ENCODE results near the gene GABPB2. TPM values are rescaled to one million over a fixed set of nuclear protein-coding genes. Genes with fewer than 3 reads are reported as not detected.
A peak's percentile ranks its signal among the peaks of the same experiment; 100 is the strongest.

GABPB2 gene
- total RNA-seq = 10 to 100 TPM; 15.1 to 18.7 (median 18.6) TPM
- long read RNA-seq, donor 1, full-length matches to known transcripts = 2 of 5 reads
- long read RNA-seq, donor 1, partial matches to known transcripts = 0 of 5 reads
- long read RNA-seq, donor 1, other reads (novel, unspliced or antisense) = 3 of 5 reads
- long read RNA-seq, donor 2, full-length matches to known transcripts = 1 of 4 reads
- long read RNA-seq, donor 2, partial matches to known transcripts = 1 of 4 reads
- long read RNA-seq, donor 2, other reads (novel, unspliced or antisense) = 2 of 4 reads

DNA sequence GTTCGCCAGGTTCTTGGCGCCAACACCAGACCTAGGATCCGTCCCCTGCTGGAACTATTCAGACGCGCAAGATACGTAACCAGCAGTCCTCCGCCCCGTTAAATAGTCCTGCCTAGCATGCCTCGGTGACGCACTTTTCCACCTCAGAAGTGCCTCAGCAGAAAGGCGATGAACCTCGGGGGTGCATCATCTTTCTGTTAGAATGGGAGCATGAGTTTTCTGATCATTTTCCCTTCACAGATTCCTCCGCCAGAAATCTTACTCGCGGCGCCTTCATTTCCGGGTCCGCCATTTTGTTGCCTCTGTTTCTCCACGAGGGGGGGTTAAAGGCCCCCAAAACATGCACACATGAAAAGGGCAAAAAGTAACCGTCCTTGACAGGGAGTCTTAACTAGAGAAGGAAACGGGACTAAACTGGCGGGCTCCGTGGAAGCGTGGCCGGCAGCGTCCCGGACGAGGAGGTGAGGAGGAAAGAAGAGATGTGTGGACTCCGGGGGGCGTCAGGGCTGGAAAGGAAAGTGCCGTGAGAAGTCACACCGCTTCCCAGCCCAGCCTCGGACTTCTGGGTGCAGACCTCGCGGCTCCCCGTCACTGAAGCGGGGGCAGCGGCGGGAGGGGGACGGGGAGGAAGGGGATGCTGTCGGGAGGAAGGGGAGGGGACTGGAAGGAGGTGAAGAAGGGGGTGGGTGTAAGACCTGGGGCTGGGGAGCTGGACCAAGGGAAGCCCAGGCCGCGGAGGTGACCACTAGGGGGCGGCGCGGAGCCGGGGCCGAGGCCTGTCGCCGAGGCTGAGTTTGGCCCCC is at the start of gene GABPB2:
Gene GABPB2 (plus strand): TSS at position 288 of the 803 bp plus-strand sequence. CDS start 17,429 bp downstream, outside the sequence.
- H3K4me3 ChIP-seq = peak within 1 kb of the TSS; percentile 68
- TF ChIP-seq, protein P1, sequence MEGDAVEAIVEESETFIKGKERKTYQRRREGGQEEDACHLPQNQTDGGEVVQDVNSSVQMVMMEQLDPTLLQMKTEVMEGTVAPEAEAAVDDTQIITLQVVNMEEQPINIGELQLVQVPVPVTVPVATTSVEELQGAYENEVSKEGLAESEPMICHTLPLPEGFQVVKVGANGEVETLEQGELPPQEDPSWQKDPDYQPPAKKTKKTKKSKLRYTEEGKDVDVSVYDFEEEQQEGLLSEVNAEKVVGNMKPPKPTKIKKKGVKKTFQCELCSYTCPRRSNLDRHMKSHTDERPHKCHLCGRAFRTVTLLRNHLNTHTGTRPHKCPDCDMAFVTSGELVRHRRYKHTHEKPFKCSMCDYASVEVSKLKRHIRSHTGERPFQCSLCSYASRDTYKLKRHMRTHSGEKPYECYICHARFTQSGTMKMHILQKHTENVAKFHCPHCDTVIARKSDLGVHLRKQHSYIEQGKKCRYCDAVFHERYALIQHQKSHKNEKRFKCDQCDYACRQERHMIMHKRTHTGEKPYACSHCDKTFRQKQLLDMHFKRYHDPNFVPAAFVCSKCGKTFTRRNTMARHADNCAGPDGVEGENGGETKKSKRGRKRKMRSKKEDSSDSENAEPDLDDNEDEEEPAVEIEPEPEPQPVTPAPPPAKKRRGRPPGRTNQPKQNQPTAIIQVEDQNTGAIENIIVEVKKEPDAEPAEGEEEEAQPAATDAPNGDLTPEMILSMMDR (IDR thresholded peaks at IDR 0.05) = peak; percentile 95
- H3K36me3 ChIP-seq (ENCODE audit: low read depth) = no peaks in the 10 kb centered on the region
- ATAC-seq (peak; percentile 95), DNase-seq (peak; percentile 91 to 94 (median 92))
- intact Hi-C loops (cut with DNase I, micrococcal nuclease) = no loop called here
- no peaks in the 10 kb centered on the region for H3K9me3 ChIP-seq
- H3K4me1 ChIP-seq (ENCODE audit: low read depth) = no peaks in the 10 kb centered on the region

DNA sequence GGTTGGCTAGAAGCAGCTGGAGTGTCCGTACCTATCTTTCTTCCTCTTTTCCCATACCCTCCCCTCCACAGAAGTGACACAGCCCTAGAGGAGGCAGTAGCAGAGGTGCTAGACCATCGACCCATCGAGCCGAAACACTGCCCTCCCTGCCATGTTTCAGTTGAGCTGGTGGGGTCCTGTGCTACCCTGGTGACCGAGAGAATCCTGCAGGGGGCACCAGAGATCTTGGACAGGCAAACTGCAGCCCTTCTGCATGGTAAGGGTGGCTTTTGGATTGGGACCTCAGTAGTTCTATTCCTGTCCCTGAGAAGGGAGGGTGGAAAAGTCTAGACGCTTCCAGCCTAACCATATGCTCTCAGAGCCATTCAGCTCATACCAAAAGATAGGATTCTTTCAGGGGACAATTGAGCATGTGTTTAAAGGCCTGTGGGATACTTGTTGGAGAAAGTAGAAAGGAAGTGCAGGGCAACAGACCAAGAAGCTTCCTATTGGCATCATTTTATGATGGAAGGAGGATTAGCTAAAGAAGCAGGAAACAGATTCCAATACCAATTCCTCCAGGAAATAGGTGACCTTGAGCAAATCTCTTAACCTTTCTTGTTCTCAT is 45.9 kb upstream of the GABPB2 start:
- Histone ChIP-seq H3K4me1 (ENCODE audit: low read depth) (no peaks in the 10 kb centered on the region), H3K36me3 (ENCODE audit: low read depth) (no peaks in the 10 kb centered on the region), H3K4me3 (no peak overlapping the region), H3K9me3 (no peaks in the 10 kb centered on the region)
- DNase-seq (peak; percentile 68 to 92 (median 78)), ATAC-seq (peak; percentile 90)
- intact Hi-C loops (cut with DNase I, micrococcal nuclease) = no loop called here
- TF ChIP-seq, protein P1 (IDR thresholded peaks at IDR 0.05) = peak; percentile 50

DNA sequence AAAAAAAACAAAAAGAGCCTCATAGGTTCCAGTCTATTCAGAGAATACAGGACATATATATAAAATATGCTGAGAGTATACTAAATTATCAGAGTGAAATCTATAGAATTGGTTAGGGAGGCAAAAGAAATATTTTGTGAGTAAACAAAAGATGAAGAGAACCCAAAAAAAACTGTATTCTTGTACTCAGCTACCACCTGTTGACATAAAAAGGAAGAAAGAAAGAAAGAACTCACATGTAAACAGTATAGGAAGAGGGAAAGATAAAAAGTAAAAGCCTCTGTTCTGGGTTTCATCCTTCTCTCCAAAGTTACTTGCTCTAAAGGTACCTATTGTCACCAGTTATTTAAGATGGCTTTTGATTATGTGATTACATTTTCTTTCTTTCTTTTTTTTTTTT is 44.1 kb upstream of the GABPB2 start:
- Histone ChIP-seq H3K9me3 (no peaks in the 10 kb centered on the region), H3K4me3 (no peak overlapping the region), H3K4me1 (ENCODE audit: low read depth) (no peaks in the 10 kb centered on the region), H3K36me3 (ENCODE audit: low read depth) (no peaks in the 10 kb centered on the region)
- no peak for ATAC-seq
- intact Hi-C loops (cut with DNase I, micrococcal nuclease) = no loop called here
- DNase-seq = no peak
- TF ChIP-seq, protein P1 (IDR thresholded peaks at IDR 0.05) = no peak

DNA sequence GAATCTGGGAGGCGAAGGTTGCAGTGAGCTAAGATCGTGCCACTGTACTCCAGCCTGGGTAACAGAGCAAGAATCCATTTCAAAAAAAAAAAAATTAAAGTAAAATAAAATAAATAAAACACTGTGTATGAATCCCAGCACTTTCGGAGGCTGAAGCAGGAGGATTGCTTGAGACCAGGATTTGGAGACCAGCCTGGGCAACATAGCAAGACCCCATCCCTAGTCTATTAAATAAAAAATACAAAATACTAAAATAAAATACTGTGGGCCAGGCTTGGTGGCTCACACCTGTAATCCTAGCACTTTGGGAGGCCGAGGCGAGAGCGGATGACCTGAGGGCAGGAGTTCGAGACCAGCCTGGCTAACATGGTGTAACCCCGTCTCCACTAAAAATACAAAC is 38.4 kb upstream of the GABPB2 start:
- ATAC-seq (no peak), DNase-seq (no peak)
- Histone ChIP-seq H3K36me3 (ENCODE audit: low read depth) (peaks cover 4% of the 10 kb centered on the region), H3K9me3 (no peaks in the 10 kb centered on the region), H3K4me1 (ENCODE audit: low read depth) (no peaks in the 10 kb centered on the region), H3K4me3 (no peak overlapping the region)
- TF ChIP-seq, protein P1 (IDR thresholded peaks at IDR 0.05) = no peak
- intact Hi-C loops (cut with DNase I, micrococcal nuclease) = no loop called here

DNA sequence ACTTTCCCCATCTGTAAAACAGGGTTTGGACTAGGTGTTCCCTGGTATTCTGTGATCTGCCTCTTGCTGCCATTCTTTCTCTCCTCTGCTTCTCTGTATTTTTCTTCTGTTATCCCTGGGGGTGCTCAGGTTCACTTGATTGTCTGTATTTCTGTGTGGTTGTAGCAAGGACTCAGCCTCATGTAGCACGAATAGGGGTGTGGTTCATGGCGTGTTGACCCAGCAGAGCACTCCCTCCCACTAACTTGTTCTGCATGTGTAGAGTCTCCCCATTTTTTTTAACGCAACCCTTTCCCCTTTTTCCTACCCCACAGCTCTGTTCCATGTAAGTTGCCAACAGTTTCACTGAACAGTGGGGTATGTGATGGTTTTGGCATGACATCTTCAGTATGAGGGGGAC is 35.4 kb upstream of the GABPB2 start:
- Histone ChIP-seq H3K9me3 (no peaks in the 10 kb centered on the region), H3K36me3 (ENCODE audit: low read depth) (peaks cover 4% of the 10 kb centered on the region), H3K4me3 (no peak overlapping the region), H3K4me1 (ENCODE audit: low read depth) (no peaks in the 10 kb centered on the region)
- intact Hi-C loops (cut with DNase I, micrococcal nuclease) = loop anchor here in 1 of 2 donors (5.0 kb wide), 1 partner anchor 47 kb away; no protein-coding TSS in a partner anchor
- ATAC-seq (no peak), DNase-seq (no peak)
- TF ChIP-seq, protein P1 (IDR thresholded peaks at IDR 0.05) = no peak

All from mucosa of descending colon (tissue), 3 donors.